Ishikawa (cell line): ENCODE measurements around the gene PTH2.

Experiments
- CEBPB ChIP-seq: IDR thresholded peaks from 2 replicates; pipeline ENCODE4 v1.6.1; 2012
- CREB1 ChIP-seq: IDR thresholded peaks from 2 replicates; pipeline ENCODE4 v1.6.1; 2012; ENCODE audit warnings: low read depth
- EGR1 ChIP-seq: IDR thresholded peaks from 2 replicates; pipeline ENCODE4 v1.6.1; 2012
- EP300 ChIP-seq: IDR thresholded peaks from 2 replicates; pipeline ENCODE4 v1.6.1; 2012; ENCODE audit warnings: borderline replicate concordance
- FOXM1 ChIP-seq: IDR thresholded peaks from 2 replicates; pipeline ENCODE4 v1.6.1; 2012; ENCODE audit warnings: low read depth, borderline replicate concordance
- NFIC ChIP-seq: IDR thresholded peaks from 2 replicates; pipeline ENCODE4 v1.6.1; 2012
- RAD21 ChIP-seq: IDR thresholded peaks from 2 replicates; pipeline ENCODE4 v1.6.1; 2012; ENCODE audit warnings: low read depth
- TAF1 ChIP-seq: IDR thresholded peaks from 2 replicates; pipeline ENCODE4 v1.6.1; 2012; ENCODE audit warnings: low read depth, mild to moderate bottlenecking
- TCF12 ChIP-seq: IDR thresholded peaks from 2 replicates; pipeline ENCODE4 v1.6.1; 2012; ENCODE audit warnings: low read depth
- TEAD4 ChIP-seq: IDR thresholded peaks from 2 replicates; pipeline ENCODE4 v1.6.1; 2012
- YY1 ChIP-seq: IDR thresholded peaks from 2 replicates; pipeline ENCODE4 v1.6.1; 2012; ENCODE audit warnings: low read depth
- ZBTB7A ChIP-seq: IDR thresholded peaks from 2 replicates; pipeline ENCODE4 v1.6.1; 2012; ENCODE audit warnings: low read depth
- TF ChIP-seq, protein P1 (sequence below): IDR thresholded peaks from 2 replicates; pipeline ENCODE4 v1.6.1; 2012; ENCODE audit warnings: low read depth, mild to moderate bottlenecking
- TF ChIP-seq, protein P2 (sequence below): IDR thresholded peaks from 2 replicates; pipeline ENCODE4 v1.6.1; 2012
- TF ChIP-seq, protein P3 (sequence below): IDR thresholded peaks from 2 replicates; pipeline ENCODE4 v1.6.1; 2012

Gene PTH2

DNA sequence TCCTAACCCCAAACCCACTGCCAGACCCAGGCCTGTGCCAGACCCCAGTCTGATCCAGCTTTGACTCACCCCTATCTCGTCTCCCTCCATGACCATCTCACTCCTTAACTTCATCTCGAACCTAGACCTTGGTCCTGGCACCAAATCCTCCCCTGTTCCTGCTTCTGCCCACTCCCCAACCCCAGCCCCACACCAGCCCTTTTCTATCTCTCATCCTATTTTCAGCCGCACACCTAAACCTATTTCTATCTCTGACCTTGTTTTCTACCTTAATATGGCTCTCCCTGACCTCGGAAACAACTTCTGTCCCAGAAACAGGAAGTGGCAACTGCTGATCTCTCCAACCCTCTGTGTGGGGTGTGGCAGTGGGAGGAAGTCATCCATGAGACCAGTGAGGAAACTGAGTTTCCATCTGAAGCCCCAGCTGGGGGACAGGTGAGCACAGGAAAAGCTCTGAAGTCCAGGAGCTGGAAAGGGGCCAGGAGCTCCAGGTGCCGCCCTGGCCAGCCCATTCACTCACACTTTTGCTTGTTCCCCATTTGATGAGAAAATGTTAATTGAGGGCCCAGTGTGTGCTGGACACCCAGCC is 13.7 kb downstream of the PTH2 start:
- no peak for TF ChIP-seq TCF12
- 0 out of 2 replicates have a peak, but pooled peaks have one; percentile 11 for TF ChIP-seq ZBTB7A

DNA sequence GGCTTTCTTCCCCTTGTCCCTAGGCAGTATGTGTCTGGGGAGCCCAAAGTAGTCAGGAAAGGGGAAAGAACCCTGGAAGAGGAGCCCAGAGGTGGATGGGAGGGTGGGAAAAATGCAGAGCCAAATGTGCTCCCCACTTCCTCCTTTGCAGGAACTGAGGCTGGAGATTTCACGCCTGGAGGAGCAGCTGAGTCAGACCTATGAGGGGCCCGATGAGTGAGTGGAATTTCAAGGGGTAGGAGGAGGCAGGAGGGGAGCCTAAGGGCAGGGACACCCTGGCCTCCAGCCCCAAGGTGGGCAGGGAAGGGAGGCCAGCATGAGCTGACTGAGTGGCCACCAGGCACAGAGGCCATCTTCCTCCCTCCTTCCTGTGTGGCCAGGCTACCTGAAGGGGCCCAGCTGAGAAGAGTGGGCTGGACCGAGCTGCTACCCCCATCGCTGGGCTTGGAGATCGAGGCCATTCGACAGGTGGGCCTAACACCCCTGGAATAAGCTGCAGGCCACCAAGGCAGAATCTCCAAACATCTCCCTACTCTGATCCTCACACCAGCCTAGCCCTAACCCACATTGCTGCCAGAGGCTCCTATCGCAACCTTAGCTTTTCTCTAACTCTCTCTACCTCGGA is 14.3 kb downstream of the PTH2 start:
- TF ChIP-seq NFIC (no peak), YY1 (no peak), RAD21 (no peak), EGR1 (no peak), CEBPB (no peak), CREB1 (no peak), TAF1 (no peak), EP300 (no peak), ZBTB7A (0 out of 2 replicates have a peak, but pooled peaks have one; percentile 70), TEAD4 (0 out of 2 replicates have a peak, but pooled peaks have one; percentile 5), FOXM1 (no peak), TCF12 (0 out of 2 replicates have a peak, but pooled peaks have one; percentile 46)
- TF ChIP-seq, protein P1, sequence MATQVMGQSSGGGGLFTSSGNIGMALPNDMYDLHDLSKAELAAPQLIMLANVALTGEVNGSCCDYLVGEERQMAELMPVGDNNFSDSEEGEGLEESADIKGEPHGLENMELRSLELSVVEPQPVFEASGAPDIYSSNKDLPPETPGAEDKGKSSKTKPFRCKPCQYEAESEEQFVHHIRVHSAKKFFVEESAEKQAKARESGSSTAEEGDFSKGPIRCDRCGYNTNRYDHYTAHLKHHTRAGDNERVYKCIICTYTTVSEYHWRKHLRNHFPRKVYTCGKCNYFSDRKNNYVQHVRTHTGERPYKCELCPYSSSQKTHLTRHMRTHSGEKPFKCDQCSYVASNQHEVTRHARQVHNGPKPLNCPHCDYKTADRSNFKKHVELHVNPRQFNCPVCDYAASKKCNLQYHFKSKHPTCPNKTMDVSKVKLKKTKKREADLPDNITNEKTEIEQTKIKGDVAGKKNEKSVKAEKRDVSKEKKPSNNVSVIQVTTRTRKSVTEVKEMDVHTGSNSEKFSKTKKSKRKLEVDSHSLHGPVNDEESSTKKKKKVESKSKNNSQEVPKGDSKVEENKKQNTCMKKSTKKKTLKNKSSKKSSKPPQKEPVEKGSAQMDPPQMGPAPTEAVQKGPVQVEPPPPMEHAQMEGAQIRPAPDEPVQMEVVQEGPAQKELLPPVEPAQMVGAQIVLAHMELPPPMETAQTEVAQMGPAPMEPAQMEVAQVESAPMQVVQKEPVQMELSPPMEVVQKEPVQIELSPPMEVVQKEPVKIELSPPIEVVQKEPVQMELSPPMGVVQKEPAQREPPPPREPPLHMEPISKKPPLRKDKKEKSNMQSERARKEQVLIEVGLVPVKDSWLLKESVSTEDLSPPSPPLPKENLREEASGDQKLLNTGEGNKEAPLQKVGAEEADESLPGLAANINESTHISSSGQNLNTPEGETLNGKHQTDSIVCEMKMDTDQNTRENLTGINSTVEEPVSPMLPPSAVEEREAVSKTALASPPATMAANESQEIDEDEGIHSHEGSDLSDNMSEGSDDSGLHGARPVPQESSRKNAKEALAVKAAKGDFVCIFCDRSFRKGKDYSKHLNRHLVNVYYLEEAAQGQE: no peak
- TF ChIP-seq, protein P2, sequence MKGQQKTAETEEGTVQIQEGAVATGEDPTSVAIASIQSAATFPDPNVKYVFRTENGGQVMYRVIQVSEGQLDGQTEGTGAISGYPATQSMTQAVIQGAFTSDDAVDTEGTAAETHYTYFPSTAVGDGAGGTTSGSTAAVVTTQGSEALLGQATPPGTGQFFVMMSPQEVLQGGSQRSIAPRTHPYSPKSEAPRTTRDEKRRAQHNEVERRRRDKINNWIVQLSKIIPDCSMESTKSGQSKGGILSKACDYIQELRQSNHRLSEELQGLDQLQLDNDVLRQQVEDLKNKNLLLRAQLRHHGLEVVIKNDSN: no peak
- TF ChIP-seq, protein P3, sequence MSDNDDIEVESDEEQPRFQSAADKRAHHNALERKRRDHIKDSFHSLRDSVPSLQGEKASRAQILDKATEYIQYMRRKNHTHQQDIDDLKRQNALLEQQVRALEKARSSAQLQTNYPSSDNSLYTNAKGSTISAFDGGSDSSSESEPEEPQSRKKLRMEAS: peak; percentile 51

DNA sequence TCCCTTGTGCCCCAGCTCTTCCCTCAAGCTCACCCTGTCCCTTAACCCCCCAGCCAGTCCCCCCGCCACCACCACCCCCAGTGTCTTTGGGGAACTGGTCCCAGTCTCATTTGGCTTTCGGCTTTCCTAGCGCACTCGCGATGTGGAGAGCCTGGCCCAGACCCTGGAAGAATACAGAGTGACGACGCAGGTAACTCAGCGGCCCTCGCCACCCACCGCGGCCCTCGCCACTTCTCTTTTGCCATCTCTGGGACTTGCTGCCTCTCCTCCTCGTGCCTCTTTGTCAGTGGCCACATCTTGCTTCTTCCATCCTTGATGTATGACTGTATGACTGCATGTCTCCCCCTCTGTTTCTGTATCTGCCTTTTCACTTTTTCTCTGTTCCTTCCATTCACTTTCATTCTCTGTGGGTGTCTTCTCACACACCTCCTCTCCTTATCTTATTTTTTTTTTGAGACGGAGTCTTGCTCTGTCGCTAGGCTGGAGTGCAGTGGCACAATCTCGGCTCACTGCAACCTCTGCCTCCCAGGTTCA is 15.7 kb downstream of the PTH2 start:
- TF ChIP-seq, protein P3: no peak
- TF ChIP-seq RAD21 (no peak), ZBTB7A (no peak), CREB1 (no peak), YY1 (no peak), TAF1 (no peak), EGR1 (no peak), TEAD4 (no peak), CEBPB (no peak), NFIC (no peak), FOXM1 (no peak), TCF12 (no peak), EP300 (no peak)
- TF ChIP-seq, protein P2: no peak
- TF ChIP-seq, protein P1: no peak

- TF ChIP-seq YY1 (no peak), FOXM1 (no peak)
Observed at GRCh38 chr19:49407079-49407478, 16.2 kb downstream of the PTH2 start.

DNA sequence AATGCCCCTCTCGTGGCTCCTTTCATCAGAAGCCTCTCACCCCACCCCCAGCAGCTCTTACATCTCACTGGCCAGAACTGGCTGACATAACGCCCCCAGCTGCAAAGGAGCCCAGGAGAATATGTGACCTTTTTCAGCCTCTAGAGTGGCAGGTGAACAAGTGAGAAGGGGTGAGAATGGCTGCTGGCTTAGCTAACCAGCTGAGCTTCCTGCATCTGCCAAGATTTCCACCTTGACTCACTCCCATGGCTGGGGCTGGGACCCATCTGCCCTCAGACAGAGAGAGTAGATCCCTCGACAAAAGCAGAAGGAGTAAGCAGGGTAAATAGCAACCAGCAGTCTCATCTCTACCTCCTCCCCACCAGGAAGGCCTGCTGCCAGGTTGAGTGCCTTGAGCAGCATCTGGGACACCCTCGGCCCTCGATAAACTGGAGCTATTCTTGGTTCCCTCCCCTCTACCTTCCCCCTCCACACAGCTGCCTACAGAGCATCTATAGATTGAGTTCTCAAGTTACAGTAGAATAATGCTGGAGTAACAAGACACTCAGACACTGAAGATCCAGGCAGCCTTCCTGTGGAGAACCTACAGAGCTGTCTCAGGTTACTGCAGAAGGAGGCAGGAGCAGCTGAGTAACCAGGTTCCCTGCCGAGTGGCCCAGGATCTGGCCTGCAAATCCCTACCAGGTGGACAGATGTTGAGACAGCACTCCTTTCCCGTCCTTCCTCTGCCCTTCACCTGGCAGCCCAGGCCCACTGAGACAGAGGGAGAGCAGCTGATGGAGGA is 19.6 kb downstream of the PTH2 start:
- no peak for TF ChIP-seq CREB1
- peak; percentile 87 for TF ChIP-seq EP300
- TF ChIP-seq TEAD4: peak; percentile 58; the same call in 1 of the 2 replicates
- TF ChIP-seq RAD21: peak; percentile 16; the same call in 1 of the 2 replicates
- TF ChIP-seq, protein P2: no peak
- TF ChIP-seq TAF1: no peak
- peak; percentile 50; the same call in 1 of the 2 replicates for TF ChIP-seq FOXM1
- TF ChIP-seq NFIC: peak; percentile 63
- TF ChIP-seq YY1: peak; percentile 39
- TF ChIP-seq, protein P1: no peak
- TF ChIP-seq EGR1: no peak
- TF ChIP-seq, protein P3: peak; percentile 59
- no peak; the same call in 1 of the 2 replicates for TF ChIP-seq CEBPB
- TF ChIP-seq TCF12: peak; percentile 96
- peak; percentile 13; the same call in 1 of the 2 replicates for TF ChIP-seq ZBTB7A
